Neural cell (in vitro differentiated cells): ENCODE results near the gene RPP38. TPM values are rescaled to one million over a fixed set of nuclear protein-coding genes. Genes with fewer than 3 reads are reported as not detected.

Experiments
- H2AFZ ChIP-seq: fragments of 200-600, 300-800 bp; sonication (generic), shearing (Covaris generic); 2 replicates; pipeline ENCODE4 v1.6.0; 2014; ENCODE audit warnings: low read depth, mild to moderate bottlenecking, antibody characterized with exemption, low read length, moderate library complexity
- H3F3A ChIP-seq: fragments of 200-600 bp; shearing (Covaris generic); 2 replicates; pipeline ENCODE4 v1.6.1; 2016; ENCODE audit warnings: mild to moderate bottlenecking, moderate library complexity, mixed read lengths, antibody characterized with exemption, low read length; ENCODE audit not compliant: insufficient read depth, poor library complexity, severe bottlenecking
- H3K27ac ChIP-seq: fragments of 200-600, 300-800 bp; sonication (generic), shearing (Covaris generic); 2 replicates; pipeline ENCODE4 v1.5.1; 2014; ENCODE audit warnings: mild to moderate bottlenecking, low read length, moderate library complexity
- H3K27me3 ChIP-seq: fragments of 300-800, 200-600 bp; sonication (generic), shearing (Covaris generic); 2 replicates; pipeline ENCODE4 v1.6.0; 2014; ENCODE audit warnings: mild to moderate bottlenecking, low read depth, low read length, moderate library complexity; ENCODE audit not compliant: insufficient read depth
- H3K36me3 ChIP-seq: fragments of 300-800, 200-600 bp; sonication (generic), shearing (Covaris generic); 2 replicates; pipeline ENCODE4 v1.5.1; 2014; ENCODE audit warnings: mild to moderate bottlenecking, antibody characterized with exemption, low read length, moderate library complexity; ENCODE audit not compliant: insufficient read depth
- H3K4me2 ChIP-seq: fragments of 300-800, 200-600 bp; sonication (generic), shearing (Covaris generic); 2 replicates; pipeline ENCODE4 v1.6.0; 2014; ENCODE audit warnings: mild to moderate bottlenecking, low read length
- H3K4me3 ChIP-seq: fragments of 300-800, 200-600 bp; sonication (generic), shearing (Covaris generic); 2 replicates; pipeline ENCODE4 v1.5.1; 2014; ENCODE audit warnings: mild to moderate bottlenecking, low read length, moderate library complexity
- H3K79me2 ChIP-seq: fragments of 200-600 bp; shearing (Covaris generic); replicated peaks from 2 replicates; pipeline ENCODE4 v1.6.0; 2014; ENCODE audit warnings: mild to moderate bottlenecking, low read length, moderate library complexity; ENCODE audit not compliant: insufficient read depth
- H3K9ac ChIP-seq: fragments of 300-800, 200-600 bp; sonication (generic), shearing (Covaris generic); 2 replicates; pipeline ENCODE4 v1.6.1; 2016; ENCODE audit warnings: mild to moderate bottlenecking, low read length, mixed read lengths
- H3K9me2 ChIP-seq: fragments of 200-600 bp; shearing (Covaris generic); 2 replicates; pipeline ENCODE4 v1.6.1; 2016; ENCODE audit warnings: mild to moderate bottlenecking, low read length, mixed read lengths; ENCODE audit not compliant: insufficient read depth
- H3K9me3 ChIP-seq: fragments of 200-600, 300-800 bp; sonication (generic), shearing (Covaris generic); 2 replicates; pipeline ENCODE4 v1.6.1; 2016; ENCODE audit warnings: mild to moderate bottlenecking, mixed run types, low read length, moderate library complexity, mixed read lengths
- H4K20me1 ChIP-seq: fragments of 200-600 bp; shearing (Covaris generic); 2 replicates; pipeline ENCODE4 v1.6.1; 2016; ENCODE audit warnings: mild to moderate bottlenecking, mixed run types; ENCODE audit not compliant: insufficient read depth
- CTCF ChIP-seq: fragments of 450-650 bp; IDR thresholded peaks from 2 replicates; pipeline ENCODE4 v1.5.1; 2014; ENCODE audit warnings: antibody characterized with exemption, mild to moderate bottlenecking, moderate library complexity; ENCODE audit not compliant: poor library complexity, severe bottlenecking
- EP300 ChIP-seq: fragments of 450-650 bp; conservative IDR thresholded peaks from 2 replicates; pipeline ENCODE4 v1.6.1; 2014; ENCODE audit warnings: antibody characterized with exemption, mild to moderate bottlenecking, moderate library complexity; ENCODE audit not compliant: poor library complexity, severe bottlenecking
- EZH2 ChIP-seq: fragments of 200-600, 300-800 bp; shearing (Covaris generic), sonication (generic); IDR thresholded peaks from 2 replicates; pipeline ENCODE4 v1.6.1; 2014; ENCODE audit warnings: antibody characterized with exemption, low read length, borderline replicate concordance, mild to moderate bottlenecking; ENCODE audit not compliant: insufficient read depth, poor library complexity, severe bottlenecking
- MXI1 ChIP-seq: fragments of 450-650 bp; conservative IDR thresholded peaks from 2 replicates; pipeline ENCODE4 v1.6.1; 2014; ENCODE audit warnings: antibody characterized with exemption, mild to moderate bottlenecking; ENCODE audit not compliant: poor library complexity, severe bottlenecking
- POLR2AphosphoS5 ChIP-seq: IDR thresholded peaks from 2 replicates; pipeline ENCODE4 v1.6.1; 2012
- RAD21 ChIP-seq: fragments of 450-650 bp; conservative IDR thresholded peaks from 2 replicates; pipeline ENCODE4 v1.6.1; 2014; ENCODE audit warnings: antibody characterized with exemption, mild to moderate bottlenecking, moderate library complexity
- REST ChIP-seq: IDR thresholded peaks from 2 replicates; pipeline ENCODE4 v1.6.1; 2012; ENCODE audit warnings: borderline replicate concordance
- SMC3 ChIP-seq: fragments of 450-650 bp; conservative IDR thresholded peaks from 2 replicates; pipeline ENCODE4 v1.6.1; 2014; ENCODE audit warnings: antibody characterized with exemption, mild to moderate bottlenecking, moderate library complexity; ENCODE audit not compliant: poor library complexity
- TAF1 ChIP-seq: IDR thresholded peaks from 2 replicates; pipeline ENCODE4 v1.6.1; 2012; ENCODE audit warnings: low read depth
- polyA plus RNA-seq: library from polyadenylated mRNA; depleted of rRNA; stranded (reverse); fragments of >200 nt; gene quantifications from 2 replicates; pipeline ENCODE4 v1.2.3, GENCODE V29; 2014

The RPP38 gene
- polyA plus RNA-seq, 1 donor from 2014 or later: 9.8 TPM

DNA sequence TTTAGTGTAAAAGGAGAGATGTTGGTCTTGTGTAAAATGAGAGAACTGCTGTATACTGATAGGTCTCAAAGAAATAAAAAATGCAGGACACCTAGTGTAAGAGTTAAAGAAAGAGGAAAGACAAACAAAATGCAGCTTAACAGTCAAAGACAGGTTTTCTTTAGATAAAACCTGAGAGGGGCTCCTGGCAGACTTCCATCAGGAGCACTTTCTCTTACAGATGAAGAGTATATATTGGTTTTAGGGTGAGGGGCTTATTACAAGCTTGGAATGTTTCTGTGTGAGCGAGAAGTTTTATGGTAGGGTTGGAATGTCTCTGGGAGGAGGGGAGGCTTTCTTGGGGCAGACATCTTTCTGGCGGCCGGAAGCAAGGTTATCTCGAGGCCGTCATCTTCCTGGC lies 24.8 kb upstream of the RPP38 start:
- Histone ChIP-seq H3K36me3 (no peaks in the 10 kb centered on the region), H3K9me3 (no peaks in the 10 kb centered on the region), H3K4me2 (no peak overlapping the region), H3K9ac (no peak overlapping the region), H2AFZ (no peak overlapping the region), H3F3A (no peaks in the 10 kb centered on the region), H3K9me2 (no peaks in the 10 kb centered on the region), H3K79me2 (no peaks in the 10 kb centered on the region), H3K27ac (no peak overlapping the region), H3K27me3 (no peaks in the 10 kb centered on the region), H3K4me3 (no peak overlapping the region), H4K20me1 (no peaks in the 10 kb centered on the region)
- TF ChIP-seq SMC3 (no peak), REST (no peak), CTCF (no peak), MXI1 (no peak), TAF1 (no peak), EP300 (no peak), EZH2 (no peak), POLR2AphosphoS5 (no peak), RAD21 (no peak)

DNA sequence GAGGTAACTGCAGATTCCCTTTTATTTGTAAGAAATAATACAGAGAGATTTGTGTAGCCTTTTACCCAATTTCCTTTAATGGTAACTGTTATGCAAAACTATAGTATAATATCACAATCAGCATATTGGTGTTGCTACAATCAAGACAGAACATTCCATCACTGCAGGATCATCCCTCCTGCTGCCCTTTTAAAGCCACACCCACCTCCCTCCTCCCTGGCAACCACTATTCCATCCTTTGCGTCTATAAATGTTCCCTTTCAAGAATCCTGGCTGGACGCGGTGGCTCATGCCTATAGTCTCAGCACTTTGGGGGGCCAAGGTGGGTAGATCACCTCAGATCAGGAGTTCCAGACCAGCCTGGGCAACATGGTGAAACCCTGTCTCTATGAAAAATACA lies 21.7 kb upstream of the RPP38 start:
- Histone ChIP-seq H3K36me3 (no peaks in the 10 kb centered on the region), H3K9me2 (no peaks in the 10 kb centered on the region), H3K9me3 (no peaks in the 10 kb centered on the region), H3K4me3 (no peak overlapping the region), H4K20me1 (no peaks in the 10 kb centered on the region), H3K79me2 (no peaks in the 10 kb centered on the region), H3K27me3 (no peaks in the 10 kb centered on the region), H3K9ac (no peak overlapping the region), H2AFZ (no peak overlapping the region), H3K27ac (no peak overlapping the region), H3K4me2 (no peak overlapping the region), H3F3A (no peaks in the 10 kb centered on the region)
- TF ChIP-seq POLR2AphosphoS5: no peak
